ACC112 (cell line): ENCODE data around the gene THUMPD1.

Source experiments
- H2AFZ ChIP-seq: fragments of 200-600 bp; sonication (generic); one replicate; pipeline ENCODE4 v1.6.0; 2017; ENCODE audit warnings: antibody characterized with exemption, low read length; ENCODE audit not compliant: unreplicated experiment
- H3K27ac ChIP-seq: fragments of 200-600 bp; sonication (generic); 2 replicates; pipeline ENCODE4 v1.5.1; 2014; ENCODE audit warnings: low read depth, mild to moderate bottlenecking, antibody characterized with exemption, low read length, moderate library complexity
- H3K27me3 ChIP-seq: fragments of 200-600 bp; sonication (generic); 2 replicates; pipeline ENCODE4 v1.6.1; 2014; ENCODE audit warnings: mild to moderate bottlenecking, antibody characterized with exemption, low read length, moderate library complexity, mixed read lengths; ENCODE audit not compliant: insufficient read depth
- H3K36me3 ChIP-seq: fragments of 200-600 bp; sonication (generic); 2 replicates; pipeline ENCODE4 v1.6.1; 2016; ENCODE audit warnings: mild to moderate bottlenecking, antibody characterized with exemption, low read length, moderate library complexity, mixed read lengths; ENCODE audit not compliant: insufficient read depth
- H3K4me1 ChIP-seq: fragments of 200-600 bp; sonication (generic); one replicate; pipeline ENCODE4 v1.6.1; 2016; ENCODE audit warnings: low read length, mixed read lengths; ENCODE audit not compliant: insufficient read depth, unreplicated experiment, control insufficient read depth
- H3K4me3 ChIP-seq: fragments of 200-600 bp; sonication (generic); 2 replicates; pipeline ENCODE4 v1.5.1; 2014; ENCODE audit warnings: mild to moderate bottlenecking, low read depth, low read length
- H3K79me2 ChIP-seq: fragments of 200-600 bp; sonication (generic); one replicate; pipeline ENCODE4 v1.6.0; 2016; ENCODE audit warnings: low read length; ENCODE audit not compliant: control insufficient read depth, unreplicated experiment, insufficient read depth

THUMPD1 gene

GRCh38 chr16:20741554-20742285, at the start of gene THUMPD1:
Gene THUMPD1, minus strand, starts transcription at chr16:20741818. Its CDS starts 79 bp downstream, at chr16:20741739.
- Histone ChIP-seq H3K27me3 (no peaks in the 10 kb centered on the region), H3K79me2 (peaks cover 30% of the 10 kb centered on the region), H3K36me3 (peaks cover 15% of the 10 kb centered on the region), H3K4me1 (peaks cover 7% of the 10 kb centered on the region), H3K4me3 (peak within 1 kb of the TSS; percentile 99), H3K27ac (peak within 1 kb of the TSS; percentile 91), H2AFZ (peak within 1 kb of the TSS; percentile 99)

- no peak overlapping the region for H3K27ac ChIP-seq
- no peaks in the 10 kb centered on the region for H3K4me1 ChIP-seq
- H2AFZ ChIP-seq, result no peak overlapping the region
- H3K27me3 ChIP-seq, result no peaks in the 10 kb centered on the region
- no peaks in the 10 kb centered on the region for H3K79me2 ChIP-seq
- H3K4me3 ChIP-seq, result no peak overlapping the region
- H3K36me3 ChIP-seq, result no peaks in the 10 kb centered on the region
These were observed 47.5 kb upstream of the THUMPD1 start for GRCh38 chr16:20789130-20789529.

DNA sequence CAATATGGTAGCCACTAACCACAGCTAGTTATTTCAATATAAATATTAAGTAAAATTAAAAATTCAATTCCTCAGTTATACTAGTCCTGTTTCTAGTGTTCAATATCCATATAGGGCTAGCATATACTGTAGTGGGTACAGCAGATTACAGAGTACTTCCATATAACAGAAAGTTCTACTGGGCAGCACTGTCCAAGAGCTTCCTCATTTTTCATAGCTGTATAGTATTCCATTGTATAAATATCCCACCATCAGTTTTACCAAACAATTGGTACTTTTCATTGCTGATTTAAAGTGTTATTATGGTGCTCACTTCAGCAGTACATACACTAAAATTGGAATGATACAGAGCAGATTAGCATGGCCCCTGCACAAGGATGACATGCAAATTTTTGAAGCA, 42.6 kb upstream of the THUMPD1 start:
- Histone ChIP-seq H2AFZ (no peak overlapping the region), H3K4me3 (no peak overlapping the region), H3K4me1 (no peaks in the 10 kb centered on the region), H3K79me2 (no peaks in the 10 kb centered on the region), H3K27me3 (no peaks in the 10 kb centered on the region), H3K36me3 (no peaks in the 10 kb centered on the region), H3K27ac (no peak overlapping the region)

GRCh38 chr16:20782470-20782869, 40.9 kb upstream of the THUMPD1 start:
- Histone ChIP-seq H3K4me1 (no peaks in the 10 kb centered on the region), H3K27me3 (no peaks in the 10 kb centered on the region), H3K36me3 (no peaks in the 10 kb centered on the region), H3K4me3 (no peak overlapping the region), H3K79me2 (no peaks in the 10 kb centered on the region), H2AFZ (no peak overlapping the region), H3K27ac (no peak overlapping the region)

DNA sequence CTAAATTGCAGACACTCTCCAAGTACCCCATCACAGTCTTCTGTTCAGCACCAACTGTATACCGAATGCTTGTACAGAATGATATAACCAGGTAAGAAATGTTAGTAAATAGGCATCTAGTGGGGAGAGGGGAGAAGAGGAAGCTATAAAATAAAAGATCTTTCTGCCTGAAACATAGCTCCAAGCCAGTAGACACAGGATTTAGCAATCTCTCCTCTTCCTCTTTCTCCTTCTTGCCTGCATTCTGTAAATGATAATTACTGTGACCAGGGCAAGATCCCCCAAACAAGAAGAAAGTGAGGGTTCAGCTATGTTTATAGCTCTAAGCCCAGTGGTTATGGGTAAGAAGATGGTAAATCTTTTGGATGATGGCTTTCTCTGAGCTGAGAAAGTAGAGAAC, 40.1 kb upstream of the THUMPD1 start:
- no peaks in the 10 kb centered on the region for H3K79me2 ChIP-seq
- no peak overlapping the region for H3K27ac ChIP-seq
- no peaks in the 10 kb centered on the region for H3K4me1 ChIP-seq
- no peaks in the 10 kb centered on the region for H3K36me3 ChIP-seq
- H3K4me3 ChIP-seq, result no peak overlapping the region
- H3K27me3 ChIP-seq, result no peaks in the 10 kb centered on the region
- no peak overlapping the region for H2AFZ ChIP-seq

DNA sequence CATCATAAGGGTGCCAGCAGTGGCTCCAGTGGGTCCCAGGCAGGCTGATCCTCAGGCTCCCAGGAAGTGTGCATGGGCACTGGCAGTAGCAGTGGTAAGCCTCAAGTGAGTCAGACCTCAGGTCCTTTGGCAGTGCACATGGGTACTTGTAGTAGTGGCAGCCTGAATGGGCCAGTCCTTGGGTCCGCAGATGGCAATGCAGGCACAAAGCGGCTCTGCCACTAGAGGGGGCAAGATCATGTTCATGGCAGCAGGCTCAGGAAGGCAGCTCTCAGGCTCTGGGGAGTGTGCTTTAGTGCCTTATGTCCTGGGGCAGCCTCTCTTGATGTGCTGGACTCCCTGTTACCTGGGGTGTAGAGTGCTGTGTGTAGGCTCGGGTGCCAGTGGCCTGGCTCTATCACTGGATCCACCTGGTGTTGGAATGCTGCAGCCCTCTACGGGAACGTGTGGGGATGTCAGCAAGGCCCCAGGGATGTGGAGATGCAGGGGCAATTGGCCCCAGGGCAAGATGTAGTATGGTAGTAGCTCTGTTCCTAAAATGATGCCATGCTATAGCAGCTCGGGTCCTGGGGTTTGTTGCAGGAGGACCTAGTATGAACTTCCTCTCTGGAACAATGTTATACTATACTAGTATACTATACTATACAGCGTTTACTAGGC, 33.2 kb upstream of the THUMPD1 start:
- H3K27me3 ChIP-seq, result no peaks in the 10 kb centered on the region
- H3K27ac ChIP-seq, result no peak overlapping the region
- no peak overlapping the region for H2AFZ ChIP-seq
- no peaks in the 10 kb centered on the region for H3K36me3 ChIP-seq
- no peak overlapping the region for H3K4me3 ChIP-seq
- no peaks in the 10 kb centered on the region for H3K4me1 ChIP-seq
- no peaks in the 10 kb centered on the region for H3K79me2 ChIP-seq

GRCh38 chr16:20773679-20774078, 32.1 kb upstream of the THUMPD1 start:
- H2AFZ ChIP-seq, result no peak overlapping the region
- no peaks in the 10 kb centered on the region for H3K4me1 ChIP-seq
- no peak overlapping the region for H3K27ac ChIP-seq
- H3K27me3 ChIP-seq, result no peaks in the 10 kb centered on the region
- no peak overlapping the region for H3K4me3 ChIP-seq
- H3K79me2 ChIP-seq, result no peaks in the 10 kb centered on the region
- H3K36me3 ChIP-seq, result no peaks in the 10 kb centered on the region

DNA sequence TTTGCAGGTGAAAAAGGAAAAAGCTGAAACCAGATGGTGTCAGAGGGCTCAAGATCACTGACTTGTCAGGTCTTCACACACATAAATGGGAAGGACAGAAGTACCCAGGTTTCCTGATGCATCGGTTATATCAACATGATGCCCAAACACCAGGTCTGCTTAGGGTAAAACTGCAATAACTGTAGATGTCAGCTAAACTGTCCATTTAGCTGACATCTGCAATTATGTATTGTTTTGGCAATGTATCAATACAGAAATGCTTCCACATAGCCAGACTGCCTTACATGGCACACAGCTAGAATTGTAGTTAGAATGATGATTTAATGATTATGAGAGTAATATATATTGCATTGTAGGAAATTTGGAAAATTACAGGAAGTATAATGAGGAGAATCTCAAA, 27.2 kb upstream of the THUMPD1 start:
- Histone ChIP-seq H3K27me3 (no peaks in the 10 kb centered on the region), H3K4me3 (no peak overlapping the region), H3K79me2 (no peaks in the 10 kb centered on the region), H2AFZ (no peak overlapping the region), H3K27ac (no peak overlapping the region), H3K36me3 (no peaks in the 10 kb centered on the region), H3K4me1 (no peaks in the 10 kb centered on the region)

- H3K27ac ChIP-seq, result no peak overlapping the region
These were observed 26.5 kb upstream of the THUMPD1 start for GRCh38 chr16:20768121-20768520.

GRCh38 chr16:20767577-20767976, 26.0 kb upstream of the THUMPD1 start:
- Histone ChIP-seq H2AFZ (no peak overlapping the region), H3K36me3 (no peaks in the 10 kb centered on the region), H3K27me3 (no peaks in the 10 kb centered on the region), H3K4me3 (no peak overlapping the region), H3K79me2 (no peaks in the 10 kb centered on the region), H3K4me1 (no peaks in the 10 kb centered on the region), H3K27ac (no peak overlapping the region)

More at GRCh38 chr16:20768121-20768520, 26.5 kb upstream of the THUMPD1 start:
- Histone ChIP-seq H2AFZ (no peak overlapping the region), H3K4me1 (no peaks in the 10 kb centered on the region), H3K27me3 (no peaks in the 10 kb centered on the region), H3K36me3 (no peaks in the 10 kb centered on the region), H3K4me3 (no peak overlapping the region), H3K79me2 (no peaks in the 10 kb centered on the region)

- Histone ChIP-seq H3K27ac (no peak overlapping the region), H3K4me3 (no peak overlapping the region), H2AFZ (no peak overlapping the region), H3K4me1 (no peaks in the 10 kb centered on the region), H3K36me3 (no peaks in the 10 kb centered on the region), H3K79me2 (no peaks in the 10 kb centered on the region), H3K27me3 (peaks cover 7% of the 10 kb centered on the region; the same call in 1 of the 2 replicates)
These were observed 24.7 kb upstream of the THUMPD1 start for GRCh38 chr16:20766294-20766693.
